GM18867 (cell line): ENCODE measurements around the gene LATS2.
"Not testable (repeated sequence)": the region's sequence is repeated elsewhere in the genome, so short reads cannot be mapped to it uniquely, and the experiment has no call there.

Source experiments
- ATAC-seq: cut with Tn5 transposase; IDR thresholded peaks from one replicate; pipeline ENCODE4 v1.9.1; 2021; ENCODE audit warnings: mild to moderate bottlenecking, moderate library complexity; ENCODE audit not compliant: unreplicated experiment

The LATS2 gene

GRCh38 chr13:20969182-20969581 lies 92.2 kb downstream of the LATS2 start:
- no peak for ATAC-seq

DNA sequence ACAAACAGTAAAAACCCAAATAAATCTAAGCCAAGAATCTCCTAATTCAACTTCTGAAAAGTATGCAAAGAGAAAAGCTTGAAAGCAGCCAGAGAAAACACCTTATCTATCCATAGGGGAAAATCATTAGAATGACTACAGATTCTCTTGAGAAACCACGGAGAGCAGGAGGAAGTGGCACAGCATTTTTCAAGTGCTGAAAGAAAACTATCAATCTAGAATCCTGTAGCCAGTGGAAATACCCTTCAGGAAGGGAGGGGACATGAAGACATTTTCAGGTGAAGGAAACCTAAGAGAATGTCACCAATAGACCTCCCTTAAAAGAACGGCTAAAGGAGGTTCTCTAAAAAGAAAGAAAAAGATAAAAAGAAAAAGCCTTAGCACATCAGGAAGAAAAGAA lies 92.6 kb downstream of the LATS2 start:
- no peak for ATAC-seq

GRCh38 chr13:20967340-20967739 lies 94.0 kb downstream of the LATS2 start:
- ATAC-seq = no peak

- no peak for ATAC-seq
These were observed 96.5 kb downstream of the LATS2 start for GRCh38 chr13:20964904-20965303.

DNA sequence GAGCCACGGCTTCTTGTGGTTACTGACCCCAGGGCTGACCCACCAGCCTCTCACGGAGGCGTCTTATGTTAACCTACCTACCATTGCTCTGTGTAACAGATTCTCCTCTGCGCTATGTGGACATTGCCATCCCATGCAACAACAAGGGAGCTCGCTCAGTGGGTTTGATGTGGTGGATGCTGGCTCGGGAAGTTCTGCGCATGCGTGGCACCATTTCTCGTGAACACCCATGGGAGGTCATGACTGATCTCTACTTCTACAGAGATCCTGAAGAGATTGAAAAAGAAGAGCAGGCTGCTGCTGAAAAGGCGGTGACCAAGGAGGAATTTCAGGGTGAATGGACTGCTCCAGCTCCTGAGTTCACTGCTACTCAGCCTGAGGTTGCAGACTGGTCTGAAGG lies 99.7 kb downstream of the LATS2 start:
- not testable (repeated sequence) for ATAC-seq

- no peak for ATAC-seq
These were observed 100.6 kb downstream of the LATS2 start for GRCh38 chr13:20960663-20961309.

DNA sequence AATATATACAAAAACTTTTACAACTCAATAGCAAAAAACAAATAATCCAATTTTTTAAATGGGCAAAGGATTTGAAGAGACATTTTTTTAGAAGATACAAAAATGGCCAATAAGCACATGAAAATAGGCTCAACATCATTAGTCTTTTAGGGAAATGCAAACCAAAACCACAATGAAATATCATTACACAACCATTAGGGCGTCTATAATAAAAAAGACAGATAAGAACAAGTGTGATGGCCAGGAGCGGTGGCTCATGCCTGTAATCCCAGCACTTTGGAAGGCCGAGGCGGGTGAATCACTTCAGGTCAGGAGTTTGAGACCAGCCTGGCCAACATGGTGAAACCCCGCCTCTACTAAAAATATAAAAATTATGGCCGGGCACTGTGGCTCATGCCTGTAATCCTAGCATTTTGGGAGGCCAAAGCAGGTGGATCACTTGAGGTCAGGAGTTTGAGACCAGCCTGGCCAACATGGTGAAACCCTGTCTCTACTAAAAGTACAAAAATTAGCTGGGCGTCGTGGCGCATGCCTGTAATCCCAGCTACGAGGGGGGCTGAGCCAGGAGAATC lies 104.3 kb downstream of the LATS2 start:
- ATAC-seq = not testable (repeated sequence)

DNA sequence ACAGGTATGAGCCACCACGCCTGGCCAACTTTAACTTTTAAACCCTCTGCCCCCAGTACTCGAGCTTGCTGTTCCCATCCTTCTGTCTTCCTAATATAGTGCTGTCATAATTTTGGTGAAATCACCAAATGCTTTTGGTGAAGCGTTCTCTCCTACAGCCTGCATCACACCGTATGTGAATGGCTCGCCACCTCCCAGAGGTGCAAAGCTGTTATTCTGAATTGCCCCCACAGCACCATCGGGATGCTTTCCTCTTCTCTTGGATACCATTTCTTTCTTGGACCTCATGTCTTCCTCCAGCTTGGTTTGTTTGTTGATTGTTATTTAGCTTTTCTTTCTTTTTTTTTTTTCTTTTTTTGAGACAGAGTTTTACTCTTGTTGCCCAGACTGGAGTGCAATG lies 105.9 kb downstream of the LATS2 start:
- ATAC-seq = no peak

DNA sequence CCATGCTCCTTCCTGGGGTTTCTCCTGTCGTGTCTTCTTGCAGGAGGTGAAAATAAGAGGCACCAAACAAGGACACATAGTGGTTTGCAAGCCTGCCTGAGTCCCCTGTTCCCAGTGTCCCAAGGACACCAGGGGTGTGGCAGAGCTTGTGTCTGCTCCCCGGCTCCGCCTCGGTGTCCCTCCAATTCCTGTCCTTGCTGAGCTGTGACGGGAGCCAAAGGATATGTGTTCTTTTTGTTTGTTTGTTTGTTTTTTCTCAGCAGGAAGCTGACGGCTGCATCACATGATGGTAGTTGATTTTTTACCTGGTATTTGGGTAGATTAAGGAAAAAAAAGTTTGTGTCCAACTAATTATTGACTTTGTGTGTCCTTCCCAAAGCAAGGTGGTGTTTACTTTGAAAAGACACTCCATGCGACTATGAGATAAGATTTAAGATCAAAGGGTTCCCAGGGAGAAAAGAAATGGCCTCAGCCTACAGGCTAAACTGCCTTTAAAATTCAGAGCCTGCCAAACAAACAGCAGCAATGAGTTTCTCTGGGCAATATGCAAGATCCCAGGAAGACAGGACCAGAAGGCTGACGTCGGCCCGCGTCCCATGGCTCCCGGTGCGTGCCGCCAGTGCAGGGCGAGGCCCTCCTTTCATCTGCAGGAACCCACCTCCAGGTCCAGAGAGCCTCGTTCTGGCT lies 108.0 kb downstream of the LATS2 start:
- no peak for ATAC-seq

- no peak for ATAC-seq
These were observed 108.5 kb downstream of the LATS2 start for GRCh38 chr13:20952838-20953237.

DNA sequence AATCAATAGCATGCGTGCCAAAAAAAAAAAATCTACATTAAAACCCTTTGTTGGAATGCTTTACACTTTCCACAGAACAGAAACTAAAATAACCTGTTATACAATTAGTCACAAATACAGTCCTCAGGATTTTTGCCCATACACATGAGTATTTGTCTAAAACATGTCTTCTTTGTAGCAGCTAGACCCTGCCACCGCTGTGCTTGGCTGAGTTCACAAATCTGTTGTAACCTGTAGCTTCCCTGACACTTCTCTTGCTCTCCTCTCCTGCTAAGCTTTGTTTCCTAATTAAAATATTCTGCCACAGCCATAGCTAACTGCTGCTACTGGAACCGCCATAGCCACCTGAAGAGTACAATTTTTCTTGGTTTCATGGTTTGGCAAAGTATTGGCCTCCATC lies 113.4 kb downstream of the LATS2 start:
- not testable (repeated sequence) for ATAC-seq

GRCh38 chr13:20945952-20946383 lies 115.4 kb downstream of the LATS2 start:
- ATAC-seq = no peak

- ATAC-seq = no peak
These were observed 118.3 kb downstream of the LATS2 start for GRCh38 chr13:20942938-20943559.

- not testable (repeated sequence) for ATAC-seq
These were observed 120.9 kb downstream of the LATS2 start for GRCh38 chr13:20940511-20940910.

DNA sequence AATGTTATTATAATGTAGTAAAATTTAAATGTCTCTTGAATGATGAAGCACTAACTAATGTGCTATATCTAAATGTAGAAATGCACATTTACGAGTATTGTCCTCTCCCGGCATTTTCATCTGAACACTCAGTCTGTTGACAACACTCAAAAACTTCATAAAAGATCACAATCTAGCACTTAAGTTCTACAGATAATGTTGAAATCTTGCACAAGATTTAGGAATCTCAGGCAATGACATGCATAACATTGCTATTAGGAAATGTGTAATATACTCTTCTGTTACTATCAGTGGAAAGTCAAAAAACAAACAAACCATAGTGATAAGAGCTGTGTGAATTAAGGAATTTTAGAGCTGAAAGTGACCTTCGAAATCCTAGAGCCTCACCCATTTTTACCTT lies 121.3 kb downstream of the LATS2 start:
- ATAC-seq = no peak

DNA sequence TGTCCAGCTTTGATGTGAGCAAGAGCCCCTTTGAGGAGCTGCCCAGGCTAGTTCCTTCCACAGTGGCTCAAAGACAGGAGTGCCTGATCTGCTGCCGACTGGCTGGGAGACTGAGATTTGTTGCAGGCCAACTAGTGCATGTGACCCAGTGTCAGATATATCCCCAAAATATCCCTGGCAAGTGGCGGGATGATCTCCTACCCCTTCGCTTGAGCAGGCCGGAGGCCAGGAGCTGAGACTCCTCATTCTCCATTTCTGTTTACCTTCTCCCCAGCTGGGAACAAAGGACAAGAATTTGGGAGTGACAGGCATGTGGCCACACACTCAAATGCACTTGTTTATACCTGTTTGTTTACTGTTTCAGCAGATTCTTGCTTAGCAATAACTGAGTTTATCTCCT lies 121.7 kb downstream of the LATS2 start:
- no peak for ATAC-seq

GRCh38 chr13:20938302-20938701 lies 123.1 kb downstream of the LATS2 start:
- ATAC-seq = no peak

DNA sequence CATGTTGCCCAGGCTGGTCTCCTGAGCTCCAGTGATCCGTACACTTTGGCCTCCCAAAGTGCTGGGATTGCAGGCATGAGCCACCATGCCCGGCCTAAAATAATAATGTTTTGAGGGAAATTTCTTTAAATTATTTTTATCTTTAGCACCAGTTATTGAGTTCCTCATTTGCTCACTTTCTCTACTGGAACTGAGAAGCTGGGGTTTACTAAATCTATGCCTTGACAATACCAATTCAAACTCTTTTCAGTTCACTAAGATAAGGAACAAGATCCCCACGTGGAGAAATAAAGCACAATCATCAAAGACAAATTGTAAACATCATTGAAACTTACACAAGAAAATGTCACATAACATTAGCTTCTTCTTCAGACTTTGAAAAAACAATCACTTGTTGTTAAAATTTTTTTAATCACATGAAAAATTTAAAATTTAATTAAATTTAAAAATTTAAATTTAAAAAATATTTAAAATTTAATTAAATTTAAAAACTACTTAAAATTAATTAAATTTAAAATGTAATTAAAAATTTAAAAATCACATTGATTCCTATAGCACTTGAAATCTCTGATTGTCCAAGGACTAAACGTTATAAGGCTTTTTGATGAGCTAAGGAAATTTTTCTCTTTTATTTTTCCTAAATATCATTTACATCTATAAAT lies 133.7 kb downstream of the LATS2 start:
- ATAC-seq = no peak

GRCh38 chr13:20925395-20925790 lies 136.0 kb downstream of the LATS2 start:
- not testable (repeated sequence) for ATAC-seq

GRCh38 chr13:20924758-20925394 lies 136.5 kb downstream of the LATS2 start:
- ATAC-seq = no peak

- ATAC-seq = no peak
These were observed 138.1 kb downstream of the LATS2 start for GRCh38 chr13:20923272-20923671.
